Measurements from ENCODE around the gene CNTN5.

CNTN5 gene

GRCh38 chr11:99327527-99327926 lies 306.8 kb downstream of the CNTN5 start:
- no peak for DNase-seq (ENCODE audit: low spot score)
- no peak for TF ChIP-seq CTCF (IDR thresholded peaks at IDR 0.05; ENCODE audit: extremely low read depth, missing control alignments)

GRCh38 chr11:99333621-99334020 lies 312.9 kb downstream of the CNTN5 start:
- no peak for TF ChIP-seq CTCF (IDR thresholded peaks at IDR 0.05; ENCODE audit: extremely low read depth, missing control alignments)
- no peak for DNase-seq (ENCODE audit: low spot score)

DNA sequence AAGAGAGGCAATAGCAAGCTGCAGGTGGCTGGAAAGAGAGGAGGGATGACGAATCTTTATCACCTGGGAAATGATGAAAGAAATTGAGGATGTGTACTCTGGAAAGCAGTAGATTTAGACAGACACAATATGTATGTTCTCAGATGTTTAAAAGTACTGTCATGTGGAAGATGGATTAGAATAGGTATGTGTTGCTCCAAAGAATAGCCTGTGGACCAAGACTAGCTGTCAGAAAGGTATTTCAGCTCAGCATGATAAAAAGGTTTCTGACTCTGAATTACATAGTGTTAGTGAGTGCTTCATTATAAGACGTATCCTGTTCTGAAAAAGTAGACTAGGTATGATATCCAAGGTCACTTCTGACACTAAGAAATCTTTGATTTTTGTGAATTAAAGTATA lies 322.4 kb downstream of the CNTN5 start:
- no peak for TF ChIP-seq CTCF (IDR thresholded peaks at IDR 0.05; ENCODE audit: extremely low read depth, missing control alignments)
- DNase-seq (ENCODE audit: low spot score) = no peak

DNA sequence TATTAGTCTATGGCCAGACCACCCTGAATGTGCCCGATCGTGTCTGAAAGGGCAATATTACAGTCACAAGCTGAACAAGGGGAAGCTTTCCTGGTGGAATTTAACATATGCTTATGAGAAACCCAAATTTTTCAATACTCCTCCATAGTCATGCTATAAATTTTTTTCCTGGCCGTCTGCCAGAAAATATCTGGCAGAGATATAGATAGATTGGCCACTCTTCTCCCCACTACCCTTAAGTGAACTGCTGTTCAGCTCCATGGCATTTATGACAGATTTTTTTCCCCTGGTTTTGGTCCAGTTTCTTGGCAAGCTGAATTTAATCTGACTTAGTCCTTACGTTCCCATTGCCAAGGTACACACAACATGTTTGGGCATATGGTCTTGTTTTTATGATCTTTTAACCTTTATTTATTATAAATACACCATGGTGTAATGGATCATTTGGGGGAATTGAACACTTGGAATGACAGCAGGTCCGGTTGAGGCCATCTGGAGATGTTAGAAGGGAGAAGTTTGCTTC lies 328.5 kb downstream of the CNTN5 start:
- TF ChIP-seq CTCF (IDR thresholded peaks at IDR 0.05; ENCODE audit: extremely low read depth, missing control alignments) = no peak
- DNase-seq (ENCODE audit: low spot score) = no peak

GRCh38 chr11:99351624-99352023 lies 330.9 kb downstream of the CNTN5 start:
- DNase-seq (ENCODE audit: low spot score) = no peak
- no peak for TF ChIP-seq CTCF (IDR thresholded peaks at IDR 0.05; ENCODE audit: extremely low read depth, missing control alignments)

DNA sequence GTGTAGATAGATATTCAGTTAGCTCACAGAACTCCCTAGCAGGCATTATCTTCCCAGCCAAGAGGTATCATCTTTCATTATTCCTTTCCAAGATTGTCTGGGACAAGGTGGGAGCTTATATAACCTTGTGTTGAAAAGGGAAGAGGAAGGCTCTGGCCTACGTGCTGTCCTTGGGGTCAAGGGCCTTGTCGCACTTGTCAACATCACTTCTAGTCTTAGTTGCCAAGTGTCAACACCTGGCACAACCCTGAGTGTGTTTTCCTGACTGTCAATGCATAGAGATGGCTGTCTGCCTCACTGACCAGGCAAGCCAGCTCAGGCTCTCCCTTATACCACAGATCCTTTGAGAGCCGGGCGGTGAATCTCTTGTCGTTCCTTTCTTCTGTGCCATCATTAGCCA lies 331.9 kb downstream of the CNTN5 start:
- no peak for TF ChIP-seq CTCF (IDR thresholded peaks at IDR 0.05; ENCODE audit: extremely low read depth, missing control alignments)

GRCh38 chr11:99366546-99366945 lies 345.8 kb downstream of the CNTN5 start:
- no peak for TF ChIP-seq CTCF (IDR thresholded peaks at IDR 0.05; ENCODE audit: extremely low read depth, missing control alignments)
- no peak for DNase-seq (ENCODE audit: low spot score)

More for the DNA sequence above, 331.9 kb downstream of the CNTN5 start:
- DNase-seq (ENCODE audit: low spot score) = no peak
